GM06990 (cell line): ENCODE data around the gene PHETA2.
A peak's percentile ranks its signal among the peaks of the same experiment; 100 is the strongest.
"Not testable (repeated sequence)": the region's sequence is repeated elsewhere in the genome, so short reads cannot be mapped to it uniquely, and the experiment has no call there.

ENCODE experiments used
- DNase-seq: peaks from one replicate; pipeline ENCODE4 v3.0.0-alpha.2; 2011; ENCODE audit not compliant: insufficient read length; ENCODE audit errors: extremely low read depth
- H3K27me3 ChIP-seq: replicated peaks from 2 replicates; pipeline ENCODE4 v1.6.0; 2011; ENCODE audit warnings: low read length; ENCODE audit not compliant: control insufficient read depth, insufficient read depth
- H3K36me3 ChIP-seq: 2 replicates; pipeline ENCODE4 v1.5.1; 2011; ENCODE audit warnings: low read length; ENCODE audit not compliant: control insufficient read depth, insufficient read depth
- H3K4me3 ChIP-seq: replicated peaks from 2 replicates; pipeline ENCODE4 v1.5.1; 2011; ENCODE audit warnings: low read depth, mild to moderate bottlenecking, control low read depth, low read length
- CTCF ChIP-seq: IDR thresholded peaks from 2 replicates; pipeline ENCODE4 v1.5.1; 2011; ENCODE audit warnings: low read length, control low read depth, mild to moderate bottlenecking, inconsistent platforms; ENCODE audit not compliant: insufficient read depth, poor library complexity, severe bottlenecking

Gene PHETA2

GRCh38 chr22:42116848-42117424 is 42.9 kb downstream of the PHETA2 start:
- no peak for DNase-seq
- no peak overlapping the region for H3K4me3 ChIP-seq
- no peaks in the 10 kb centered on the region for H3K27me3 ChIP-seq
- H3K36me3 ChIP-seq, result no peaks in the 10 kb centered on the region
- TF ChIP-seq CTCF, result peak; percentile 12

- H3K36me3 ChIP-seq, DNase-seq, H3K27me3 ChIP-seq, H3K4me3 ChIP-seq: not testable (repeated sequence)
Observed at GRCh38 chr22:42120231-42121021, 46.4 kb downstream of the PHETA2 start.

DNA sequence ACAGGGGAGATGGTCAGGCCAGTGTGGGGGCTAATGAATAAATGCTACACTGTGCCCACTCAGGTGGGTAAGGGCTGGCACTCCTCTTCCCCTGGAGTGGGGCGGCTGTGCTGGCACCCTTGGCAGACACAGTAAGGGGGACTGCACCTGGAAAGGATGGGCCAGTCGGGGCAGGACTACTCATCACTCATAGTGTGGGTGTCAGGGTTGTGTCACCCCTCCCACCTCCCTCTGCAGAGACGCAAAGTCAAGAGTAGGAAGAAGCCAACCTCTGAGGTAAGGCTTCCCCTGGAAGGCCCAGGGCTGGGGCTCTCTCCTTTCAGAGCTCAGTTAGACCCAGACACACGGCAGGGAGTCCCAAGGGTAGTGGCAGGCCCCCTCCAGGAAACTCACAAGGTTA is 49.5 kb downstream of the PHETA2 start:
- not testable (repeated sequence) for H3K4me3 ChIP-seq, H3K36me3 ChIP-seq, H3K27me3 ChIP-seq, DNase-seq

DNA sequence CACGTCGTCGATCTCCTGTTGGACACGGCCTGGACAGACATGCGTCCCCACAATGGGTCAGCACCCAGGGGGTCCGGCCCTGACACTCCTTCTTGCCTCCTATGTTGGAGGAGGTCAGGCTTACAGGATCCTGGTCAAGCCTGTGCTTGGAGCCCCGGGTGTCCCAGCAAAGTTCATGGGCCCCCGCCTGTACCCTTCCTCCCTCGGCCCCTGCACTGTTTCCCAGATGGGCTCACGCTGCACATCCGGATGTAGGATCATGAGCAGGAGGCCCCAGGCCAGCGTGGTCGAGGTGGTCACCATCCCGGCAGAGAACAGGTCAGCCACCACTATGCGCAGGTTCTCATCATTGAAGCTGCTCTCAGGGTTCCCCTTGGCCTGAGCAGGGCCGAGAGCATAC is 53.6 kb downstream of the PHETA2 start:
- no peak for TF ChIP-seq CTCF
- DNase-seq, result no peak

DNA sequence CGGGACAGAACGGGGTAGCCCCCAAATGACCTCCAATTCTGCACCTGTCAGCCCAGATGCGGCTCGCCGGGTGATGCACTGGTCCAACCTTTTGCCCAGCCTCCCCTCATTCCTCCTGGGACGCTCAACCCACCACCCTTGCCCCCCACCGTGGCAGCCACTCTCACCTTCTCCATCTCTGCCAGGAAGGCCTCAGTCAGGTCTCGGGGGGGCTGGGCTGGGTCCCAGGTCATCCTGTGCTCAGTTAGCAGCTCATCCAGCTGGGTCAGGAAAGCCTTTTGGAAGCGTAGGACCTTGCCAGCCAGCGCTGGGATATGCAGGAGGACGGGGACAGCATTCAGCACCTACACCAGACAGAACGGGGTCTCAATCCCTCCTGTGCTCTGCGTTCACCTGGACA is 54.0 kb downstream of the PHETA2 start:
- H3K27me3 ChIP-seq, H3K4me3 ChIP-seq, H3K36me3 ChIP-seq, DNase-seq: not testable (repeated sequence)

More for the DNA sequence above, 53.6 kb downstream of the PHETA2 start:
- no peaks in the 10 kb centered on the region for H3K27me3 ChIP-seq
- no peaks in the 10 kb centered on the region for H3K36me3 ChIP-seq
- H3K4me3 ChIP-seq, result no peak overlapping the region
